Stimulated activated CD8-positive, alpha-beta memory T cell treated with anti-CD3 and anti-CD28 coated beads, Interleukin-4, amount 100 ng/mL, for 4 hours (primary cell): ENCODE data around the gene DGCR6L.
"Not testable (repeated sequence)": the region's sequence is repeated elsewhere in the genome, so short reads cannot be mapped to it uniquely, and the experiment has no call there.

Experiments used
- DNase-seq, 2 donors: peaks; one replicate each; pipeline ENCODE4 v3.0.0-alpha.2; 2020; ENCODE audit warnings: low read depth in 2 of 2, low spot score in 1 of 2

DGCR6L gene

DNA sequence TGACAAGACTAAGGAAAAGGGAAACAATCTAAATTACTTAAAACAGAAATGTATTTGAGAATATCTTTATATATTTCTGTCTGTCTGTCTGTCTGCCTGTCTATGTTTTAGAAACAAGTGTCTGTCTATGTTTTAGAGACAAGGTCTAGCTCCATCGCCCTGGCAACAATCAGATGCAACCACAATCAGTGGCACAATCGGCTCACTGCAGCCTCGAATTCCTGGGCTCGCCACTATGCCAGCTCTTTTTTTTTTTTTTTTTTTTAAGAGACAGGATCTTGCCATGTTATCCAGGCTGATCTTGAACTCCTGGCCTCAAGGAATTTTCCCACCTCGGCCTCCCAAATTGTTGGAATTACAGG is 8.7 kb upstream of the DGCR6L start:
- not testable (repeated sequence) for DNase-seq

DNA sequence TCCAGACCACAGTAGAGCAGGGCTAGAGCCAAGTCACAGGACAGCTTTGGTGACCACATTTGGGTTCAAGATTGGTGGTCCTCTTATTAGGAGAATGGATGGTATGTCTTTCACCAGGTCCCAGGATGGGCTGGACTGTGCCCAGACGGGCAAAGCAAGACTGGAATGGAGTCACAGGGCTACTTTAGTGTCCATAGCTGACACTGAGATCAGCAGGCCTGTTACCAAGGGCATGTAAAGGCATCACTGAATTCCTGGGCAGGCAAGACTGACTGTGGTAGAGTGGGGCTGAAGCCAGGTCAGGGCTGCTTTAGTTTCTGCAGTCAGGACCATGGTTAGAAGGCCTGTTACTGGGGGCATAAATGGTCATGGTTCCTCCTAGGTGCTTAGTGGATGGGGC is 6.1 kb upstream of the DGCR6L start:
- not testable (repeated sequence) for DNase-seq

DNA sequence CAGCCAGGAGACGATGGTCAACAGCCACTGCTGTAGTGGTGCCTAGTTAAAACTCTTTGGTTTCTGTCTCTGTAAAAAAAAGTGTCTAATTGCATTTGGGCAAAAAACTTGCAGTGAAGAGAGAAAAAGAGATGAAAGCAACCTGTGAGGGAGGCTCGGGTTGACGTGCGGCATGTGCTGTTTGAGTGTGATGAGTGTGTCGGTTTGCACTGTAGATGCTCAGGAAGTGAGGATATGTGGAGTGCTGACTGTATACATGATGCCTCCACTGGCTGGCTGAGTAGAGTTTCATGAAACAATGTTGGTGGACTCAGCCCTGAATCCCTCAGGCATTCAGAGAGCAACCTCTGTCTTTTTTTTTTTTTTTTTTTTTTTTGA is 4.3 kb upstream of the DGCR6L start:
- DNase-seq, result no peak

- DNase-seq, result not testable (repeated sequence)
Measured at GRCh38 chr22:20321552-20322211, 1.8 kb upstream of the DGCR6L start.

DNA sequence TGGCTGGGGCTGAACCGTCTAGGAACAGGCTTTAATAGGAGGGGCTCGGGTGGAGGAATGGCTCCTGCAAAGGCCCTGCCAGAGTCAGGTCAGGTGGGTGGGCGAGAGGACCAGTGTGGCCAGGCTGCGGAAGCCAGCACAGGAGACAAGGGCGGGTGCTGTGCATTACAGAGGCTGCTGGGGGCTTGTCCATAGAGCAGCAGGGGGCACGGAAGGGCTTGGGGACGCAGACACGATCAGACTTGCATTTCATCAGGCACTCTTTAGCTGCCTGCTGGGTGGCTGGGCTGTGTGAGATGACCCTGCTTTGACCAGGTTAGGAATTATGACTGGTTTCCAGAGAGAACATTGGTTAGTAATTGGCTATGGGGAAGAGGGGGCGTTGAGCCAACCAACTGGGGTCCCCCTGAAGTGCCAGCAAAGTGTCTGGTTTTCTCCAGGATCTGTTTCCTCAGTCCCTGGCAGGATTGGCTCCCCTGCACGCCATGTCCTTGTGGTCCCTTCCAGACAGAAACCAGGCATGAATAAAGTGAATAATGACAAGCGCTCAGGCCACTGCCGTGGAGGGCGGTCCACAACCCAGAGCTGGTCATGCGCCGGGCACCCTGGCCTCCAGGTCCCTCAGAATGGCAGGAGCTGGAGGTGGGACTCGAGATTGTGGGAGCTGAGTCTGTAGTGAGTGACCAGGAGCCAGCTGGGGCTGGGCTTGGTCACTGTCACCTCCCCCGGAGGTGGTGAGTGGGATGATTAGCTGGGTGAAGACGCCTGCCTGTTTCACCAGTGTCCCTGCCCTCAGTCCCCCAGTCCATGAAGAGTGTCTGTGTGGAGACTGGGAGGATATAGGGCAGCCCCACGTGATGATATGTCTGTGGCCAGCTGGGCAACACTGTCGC is 1.0 kb upstream of the DGCR6L start:
- DNase-seq, result not testable (repeated sequence)

DNA sequence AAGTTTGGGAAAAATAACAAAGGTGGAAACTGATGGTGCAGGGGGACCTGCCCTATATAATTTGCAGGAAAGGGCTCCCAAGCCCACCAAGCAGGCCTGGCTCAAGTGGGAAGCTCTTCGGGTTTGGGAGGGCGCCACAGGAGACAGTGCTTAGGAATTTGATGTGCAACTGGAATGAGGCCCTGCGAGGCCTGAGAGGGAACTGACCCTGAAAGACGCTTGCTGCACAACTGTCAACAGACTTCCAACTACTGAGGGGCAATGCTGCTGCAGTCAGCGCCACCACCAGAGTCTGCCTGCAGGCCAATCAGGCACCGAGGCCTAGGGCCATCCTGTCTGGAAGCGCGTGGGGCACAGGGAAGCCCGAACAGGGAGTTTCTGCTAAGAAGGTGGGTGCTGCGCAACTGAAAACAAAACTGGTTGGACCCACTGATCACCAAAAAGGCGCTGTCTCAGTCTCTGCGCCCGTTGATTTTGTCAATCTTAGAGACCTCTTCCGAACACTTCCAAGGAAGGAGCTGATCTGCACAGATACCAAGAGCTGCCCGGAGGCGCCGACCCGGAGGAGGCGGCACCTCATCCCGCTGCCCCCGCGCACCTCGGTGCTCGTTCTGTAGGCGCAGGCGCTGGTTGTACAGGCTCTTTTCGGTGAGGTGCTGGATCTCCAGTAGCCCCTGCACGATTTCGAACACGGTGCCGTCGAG is 667 bp downstream of the DGCR6L start:
- DNase-seq, result no peak

DNA sequence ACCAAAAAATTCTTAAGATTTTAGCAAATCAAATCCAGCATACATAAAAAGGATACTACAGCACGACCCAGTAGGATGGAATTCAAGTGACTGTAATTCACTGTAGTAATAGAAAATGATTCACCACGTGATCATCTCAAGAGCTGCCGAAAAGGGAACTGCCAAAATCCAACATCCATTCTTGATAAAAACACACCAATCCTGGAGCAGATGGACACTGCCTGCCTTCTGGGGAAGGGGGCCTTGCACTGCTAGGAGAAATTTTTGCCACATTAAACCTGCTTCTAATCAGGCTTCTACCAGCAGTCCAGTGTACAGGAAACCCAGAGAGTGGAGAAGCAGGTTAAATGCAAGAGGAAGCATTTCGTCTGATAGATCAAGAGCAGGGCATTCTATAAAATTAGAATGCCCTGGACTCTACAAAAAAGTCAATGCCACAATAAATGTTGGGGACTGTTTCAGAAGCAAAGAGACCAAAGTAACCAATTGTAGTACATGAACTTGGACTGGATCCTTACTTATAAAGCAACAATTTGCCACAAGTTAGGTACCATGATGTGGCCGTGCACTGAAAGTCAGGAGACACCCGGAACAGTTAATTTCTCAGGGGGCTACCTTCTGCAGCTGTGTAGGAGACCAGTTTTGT is 1.7 kb downstream of the DGCR6L start:
- not testable (repeated sequence) for DNase-seq

- DNase-seq, result not testable (repeated sequence)
Measured at GRCh38 chr22:20317402-20318042, 2.3 kb downstream of the DGCR6L start.

DNA sequence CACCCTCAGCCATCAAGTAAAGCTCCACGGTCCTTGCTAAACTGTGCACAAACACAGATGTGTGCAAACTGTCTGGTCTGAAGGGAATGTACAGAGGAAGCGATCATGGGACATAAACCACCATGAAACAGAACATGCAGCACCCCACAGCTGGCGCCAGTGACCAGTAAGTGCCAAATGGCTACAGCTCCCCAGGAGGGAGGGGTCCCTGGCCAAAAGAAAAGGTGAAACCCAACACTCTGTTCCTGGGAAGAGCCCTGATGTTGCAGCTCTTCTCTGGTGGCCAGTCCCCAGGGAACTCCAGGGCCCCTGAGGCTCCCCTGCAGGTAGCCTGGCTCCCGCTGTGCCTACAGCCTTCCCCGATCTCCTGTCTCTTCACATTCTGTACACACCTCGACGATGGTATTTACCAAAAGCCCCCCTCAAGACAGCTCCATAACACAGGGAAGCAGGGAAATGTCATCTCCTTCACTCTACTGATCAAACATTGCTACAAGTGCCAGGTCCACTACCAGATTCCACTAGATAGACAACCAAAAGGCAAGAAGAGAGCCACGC is 2.9 kb downstream of the DGCR6L start:
- DNase-seq, result no peak

- DNase-seq, result no peak
Measured at GRCh38 chr22:20316217-20316843, 3.5 kb downstream of the DGCR6L start.

GRCh38 chr22:20315337-20316216 is 4.3 kb downstream of the DGCR6L start:
- DNase-seq, result no peak

DNA sequence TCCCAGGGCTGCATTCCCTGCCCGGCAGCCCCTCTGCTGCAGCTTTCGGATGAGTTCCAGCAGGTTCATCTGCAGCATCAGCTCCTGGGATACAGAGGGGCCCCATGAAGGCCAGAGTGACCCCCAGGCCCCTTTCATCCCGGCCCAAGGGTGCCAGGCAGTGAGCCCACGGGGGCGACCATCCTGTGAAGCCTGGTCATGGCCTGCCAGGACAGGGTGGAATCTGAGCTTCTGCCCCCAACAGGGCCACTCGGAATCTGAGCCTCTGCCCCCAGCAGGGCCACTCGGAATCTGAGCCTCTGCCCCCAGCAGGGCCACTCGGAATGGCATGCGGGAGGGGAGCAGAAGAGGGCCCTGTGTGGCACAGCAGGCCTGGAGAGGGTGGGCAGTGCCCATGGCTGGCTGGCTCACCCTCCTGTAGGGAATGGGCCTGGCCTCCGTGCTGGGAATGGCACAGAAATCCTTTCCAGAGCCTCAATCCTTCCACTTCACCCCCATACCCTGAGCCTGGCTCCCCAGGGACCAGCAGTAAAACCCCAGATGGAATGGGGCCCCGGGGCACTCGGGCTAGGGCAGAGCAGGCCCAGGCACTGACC is 5.0 kb downstream of the DGCR6L start:
- DNase-seq, result not testable (repeated sequence)

DNA sequence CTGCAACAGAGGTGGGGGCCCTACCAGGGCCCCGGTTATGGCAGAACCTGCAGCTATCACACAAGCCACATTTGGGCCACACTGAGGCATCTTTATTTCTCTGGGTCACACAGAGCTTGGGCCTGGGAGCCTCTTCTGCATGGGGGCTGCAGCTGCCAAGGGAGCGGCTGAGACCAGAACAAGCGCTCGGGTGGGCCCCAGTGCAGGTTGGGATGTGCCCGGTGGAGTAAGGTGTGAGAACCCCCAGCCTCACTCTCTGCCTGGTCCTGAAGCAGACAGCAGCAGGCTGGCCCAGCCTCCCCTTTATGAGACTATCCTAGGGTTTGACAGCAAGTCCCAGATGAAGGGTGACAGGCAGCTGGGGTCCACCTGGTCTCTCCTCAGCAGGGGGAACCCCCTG is 5.7 kb downstream of the DGCR6L start:
- not testable (repeated sequence) for DNase-seq

- DNase-seq, result not testable (repeated sequence)
Measured at GRCh38 chr22:20313306-20314077, 6.4 kb downstream of the DGCR6L start.

DNA sequence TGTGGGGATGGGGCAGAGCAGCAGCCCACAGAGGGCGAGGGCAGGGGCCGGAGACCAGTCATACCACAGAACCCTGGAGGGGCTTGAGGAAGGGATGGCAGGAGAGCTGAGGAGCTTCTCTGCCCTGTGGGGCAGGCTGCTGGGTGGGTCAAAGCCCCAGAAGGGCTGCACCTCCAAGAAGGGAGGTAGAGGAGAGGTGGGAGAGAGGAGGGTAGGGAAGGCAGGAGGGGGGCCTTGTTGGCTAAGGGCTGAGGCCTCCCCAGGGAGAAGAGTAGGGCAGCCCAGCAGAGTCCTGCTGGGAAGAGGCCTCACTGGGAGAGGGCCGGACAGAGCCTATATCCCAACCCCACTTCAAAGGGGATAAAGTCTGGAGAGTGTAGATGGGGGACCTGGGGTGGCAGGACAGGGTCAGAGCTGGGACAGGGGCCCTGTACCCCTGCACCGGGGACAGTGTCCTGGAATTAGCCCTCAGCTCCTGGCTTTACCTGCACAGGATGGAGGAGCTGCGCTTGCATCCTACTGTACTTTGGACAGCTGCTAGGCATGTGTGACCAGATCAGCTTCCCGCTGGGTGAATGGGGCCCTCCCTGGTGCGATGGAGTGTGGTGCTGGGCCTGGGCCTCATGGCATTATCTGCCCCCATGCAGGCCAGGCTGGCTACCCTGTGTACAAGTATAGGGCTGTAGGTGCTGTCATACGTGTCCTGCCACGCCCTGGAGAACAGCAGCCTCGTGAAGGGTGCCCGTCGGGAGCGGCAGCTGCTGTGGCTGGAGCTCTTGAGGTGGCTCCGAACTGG is 7.3 kb downstream of the DGCR6L start:
- DNase-seq, result no peak

DNA sequence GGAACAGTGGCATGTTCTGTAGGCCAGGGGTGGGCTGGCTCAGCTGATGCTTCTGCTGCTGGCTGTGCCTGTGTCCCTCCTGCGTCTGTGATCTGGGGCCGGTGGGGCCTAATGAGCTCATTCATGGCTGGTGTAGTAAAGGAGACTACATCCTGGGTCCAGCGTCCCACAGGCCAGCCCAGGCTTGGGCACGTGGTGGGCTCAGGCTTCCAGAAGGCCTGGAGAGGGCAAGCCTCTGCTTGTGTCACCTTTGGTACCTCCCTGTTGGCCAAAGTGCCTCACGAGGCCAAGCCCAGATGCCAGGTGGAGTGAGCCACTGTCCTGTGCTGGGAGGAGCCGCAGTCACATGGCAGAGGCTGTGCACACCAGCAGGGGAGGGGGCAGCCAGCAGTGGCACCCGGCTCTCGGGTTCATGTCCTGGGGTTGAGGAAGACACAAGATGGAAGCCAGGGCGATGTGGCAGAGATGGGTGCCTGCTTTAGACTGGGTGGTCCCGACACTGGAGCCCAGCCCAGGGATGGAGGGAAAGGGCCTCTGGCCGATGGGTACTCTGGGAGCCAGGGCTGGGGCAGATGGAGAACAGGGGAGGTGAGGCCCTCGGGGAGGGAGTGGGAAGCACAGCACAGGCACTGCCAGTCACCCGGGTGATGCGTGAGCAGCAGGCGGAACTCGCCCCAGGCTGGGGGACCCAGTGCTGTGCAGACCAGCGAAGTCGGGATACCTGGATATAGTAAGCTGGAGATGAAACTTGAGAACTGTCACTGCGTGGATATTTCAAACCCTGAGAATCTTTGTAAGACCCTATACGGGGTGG is 8.4 kb downstream of the DGCR6L start:
- not testable (repeated sequence) for DNase-seq
